HepG2 (cell line): ENCODE data around the gene PCGF2. TPM values are rescaled to one million over a fixed set of nuclear protein-coding genes. Genes with fewer than 3 reads are reported as not detected.

Source experiments
- DR1 ChIP-seq: sonication (generic); formaldehyde crosslinking; IDR thresholded peaks from 2 replicates; pipeline ENCODE4 v1.8.0; 2021; ENCODE audit warnings: mild to moderate bottlenecking, missing genetic modification reagents, inconsistent platforms
- ERF ChIP-seq: IDR thresholded peaks from 2 replicates; pipeline ENCODE4 v1.6.1; 2018; ENCODE audit warnings: missing biosample characterization, missing genetic modification reagents
- KDM2A ChIP-seq: sonication (generic); formaldehyde crosslinking; IDR thresholded peaks from 2 replicates; pipeline ENCODE4 v1.4.0; 2020; ENCODE audit warnings: low read depth, missing genetic modification reagents, borderline replicate concordance
- MAFF ChIP-seq: IDR thresholded peaks from 2 replicates; pipeline ENCODE4 v1.6.1; 2011; ENCODE audit warnings: low read depth, low read length, improper control_type of control experiment
- RFX3 ChIP-seq: IDR thresholded peaks from 2 replicates; pipeline ENCODE4 v1.6.1; 2016; ENCODE audit warnings: missing biosample characterization, missing genetic modification reagents
- SIX4 ChIP-seq: sonication (generic); formaldehyde crosslinking; IDR thresholded peaks from 2 replicates; pipeline ENCODE4 v1.4.0; 2020; ENCODE audit warnings: missing genetic modification reagents
- YEATS4 ChIP-seq: sonication (generic); formaldehyde crosslinking; IDR thresholded peaks from 2 replicates; pipeline ENCODE4 v1.4.0; 2020; ENCODE audit warnings: missing genetic modification reagents, borderline replicate concordance
- ZNF260 ChIP-seq: sonication (generic); formaldehyde crosslinking; IDR thresholded peaks from 2 replicates; pipeline ENCODE4 v1.4.0; 2020; ENCODE audit warnings: missing genetic modification reagents, low read depth, mild to moderate bottlenecking, borderline replicate concordance
- ZNF337 ChIP-seq: sonication (generic); formaldehyde crosslinking; IDR thresholded peaks from 2 replicates; pipeline ENCODE4 v1.5.1; 2020; ENCODE audit warnings: missing genetic modification reagents, low read depth, mild to moderate bottlenecking, borderline replicate concordance
- ZNF556 ChIP-seq: sonication (generic); formaldehyde crosslinking; IDR thresholded peaks from 2 replicates; pipeline ENCODE4 v1.4.0; 2020; ENCODE audit warnings: mild to moderate bottlenecking, missing genetic modification reagents, borderline replicate concordance
- ZNF607 ChIP-seq: sonication (generic); formaldehyde crosslinking; IDR thresholded peaks from 2 replicates; pipeline ENCODE4 v1.5.1; 2020; ENCODE audit warnings: missing genetic modification reagents, mild to moderate bottlenecking, borderline replicate concordance
- ZNF629 ChIP-seq: sonication (generic); formaldehyde crosslinking; conservative IDR thresholded peaks from 2 replicates; pipeline ENCODE4 v1.5.0; 2020; ENCODE audit warnings: missing genetic modification reagents
- ZNF670 ChIP-seq: sonication (generic); formaldehyde crosslinking; IDR thresholded peaks from 2 replicates; pipeline ENCODE4 v1.8.0; 2022; ENCODE audit warnings: mild to moderate bottlenecking, missing genetic modification reagents, borderline replicate concordance
- ZNF674 ChIP-seq: sonication (generic); formaldehyde crosslinking; IDR thresholded peaks from 2 replicates; pipeline ENCODE4 v1.5.0; 2020; ENCODE audit warnings: low read depth, mild to moderate bottlenecking, missing genetic modification reagents
- ZNF788 ChIP-seq: sonication (generic); formaldehyde crosslinking; IDR thresholded peaks from 2 replicates; pipeline ENCODE4 v1.5.0; 2020; ENCODE audit warnings: mild to moderate bottlenecking, missing genetic modification reagents, borderline replicate concordance
- ZSCAN25 ChIP-seq: sonication (generic); formaldehyde crosslinking; IDR thresholded peaks from 2 replicates; pipeline ENCODE4 v1.8.0; 2022; ENCODE audit warnings: mild to moderate bottlenecking, missing genetic modification reagents
- ZSCAN31 ChIP-seq: sonication (generic); formaldehyde crosslinking; IDR thresholded peaks from 2 replicates; pipeline ENCODE4 v1.5.0; 2020; ENCODE audit warnings: low read depth, mild to moderate bottlenecking, missing genetic modification reagents
- polyA plus RNA-seq, 8 experiments: library from polyadenylated mRNA; depleted of rRNA in 3 of 8; stranded (reverse) in 7 of 8; unstranded in 1 of 8; fragments of >200 nt; fragmentation: Illumina TruSeq in 4 of 8; extraction: Trizol in 4 of 8; gene quantifications; 2 replicates each; pipeline versions ENCODE4 v1.2.1 to v1.2.3, GENCODE V29; 2011 to 2016; ENCODE audit warnings: low read depth in 4 of 8, missing spikeins in 1 of 8, mixed read lengths in 1 of 8; ENCODE audit not compliant: insufficient read depth in 1 of 8
- total RNA-seq, 5 experiments: library from RNA; depleted of rRNA; stranded (reverse); fragments of >200 nt; fragmentation: Illumina TruSeq; extraction: Trizol; gene quantifications; 2 replicates each; pipeline ENCODE4 v1.2.3, GENCODE V29; 2016; ENCODE audit warnings: low read depth in 1 of 5
- TF ChIP-seq, protein P1 (sequence below): sonication (generic); formaldehyde crosslinking; IDR thresholded peaks from 2 replicates; pipeline ENCODE4 v1.4.0; 2020; ENCODE audit warnings: missing genetic modification reagents
- TF ChIP-seq, protein P2 (sequence below): IDR thresholded peaks from 2 replicates; pipeline ENCODE4 v1.6.1; 2016; ENCODE audit warnings: low read depth, control low read depth
- TF ChIP-seq, protein P3 (sequence below): sonication (generic); formaldehyde crosslinking; IDR thresholded peaks from 2 replicates; pipeline ENCODE4 v1.8.1; 2023; ENCODE audit warnings: mild to moderate bottlenecking, missing genetic modification reagents
- TF ChIP-seq, protein P4 (sequence below): sonication (generic); formaldehyde crosslinking; IDR thresholded peaks from 2 replicates; pipeline ENCODE4 v1.4.0; 2020; ENCODE audit warnings: missing genetic modification reagents

The PCGF2 gene
- total and polyA plus RNA-seq, 2 of the 13 experiments (the other 11 are each of a cell fraction or from before 2014, with no cell fraction given), result 11.6 to 29.4 TPM

DNA sequence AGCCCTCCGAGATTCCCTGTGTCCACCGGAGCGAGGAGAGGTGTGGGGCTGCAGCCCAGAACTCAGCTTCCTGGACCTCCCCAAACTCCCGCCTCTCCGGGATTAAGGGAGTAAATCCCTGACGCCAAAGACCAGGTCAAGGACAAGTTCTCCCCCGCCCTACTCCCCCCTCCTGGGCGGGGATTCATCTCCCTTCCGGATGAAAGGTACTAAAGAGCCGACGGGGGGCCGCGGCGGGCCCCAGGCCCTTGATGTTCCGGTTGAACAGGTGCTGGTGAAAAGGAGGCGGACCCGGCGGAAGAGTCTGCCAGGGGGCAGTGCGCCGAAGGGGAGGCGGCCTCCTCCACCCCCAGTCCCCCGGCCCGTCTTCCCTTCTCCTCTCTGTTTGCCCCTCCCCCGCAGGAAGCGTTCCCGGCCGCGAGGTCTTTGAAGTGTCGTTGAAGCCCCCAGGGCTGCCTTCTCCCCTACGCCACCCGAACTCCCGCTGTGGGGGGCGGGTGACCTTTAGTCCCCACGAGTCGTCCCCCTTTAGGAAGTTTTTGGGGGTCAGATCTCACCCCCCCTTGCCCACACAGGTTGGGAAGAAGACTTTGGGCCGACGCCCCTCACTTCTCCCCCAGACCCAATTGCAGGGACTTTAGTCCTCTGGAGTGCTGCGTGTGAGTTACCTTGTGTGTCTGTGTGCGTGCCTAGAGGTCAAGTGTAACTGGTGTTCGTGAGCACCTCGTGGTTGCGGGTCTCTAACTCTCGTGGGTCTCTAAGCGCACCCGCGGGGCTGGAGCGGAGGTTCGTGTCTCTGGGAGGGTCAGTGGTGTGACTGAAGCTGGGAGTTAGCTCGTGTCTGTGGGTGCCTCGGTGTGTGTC lies 44.2 kb downstream of the PCGF2 start (continued):
- TF ChIP-seq, protein P1, sequence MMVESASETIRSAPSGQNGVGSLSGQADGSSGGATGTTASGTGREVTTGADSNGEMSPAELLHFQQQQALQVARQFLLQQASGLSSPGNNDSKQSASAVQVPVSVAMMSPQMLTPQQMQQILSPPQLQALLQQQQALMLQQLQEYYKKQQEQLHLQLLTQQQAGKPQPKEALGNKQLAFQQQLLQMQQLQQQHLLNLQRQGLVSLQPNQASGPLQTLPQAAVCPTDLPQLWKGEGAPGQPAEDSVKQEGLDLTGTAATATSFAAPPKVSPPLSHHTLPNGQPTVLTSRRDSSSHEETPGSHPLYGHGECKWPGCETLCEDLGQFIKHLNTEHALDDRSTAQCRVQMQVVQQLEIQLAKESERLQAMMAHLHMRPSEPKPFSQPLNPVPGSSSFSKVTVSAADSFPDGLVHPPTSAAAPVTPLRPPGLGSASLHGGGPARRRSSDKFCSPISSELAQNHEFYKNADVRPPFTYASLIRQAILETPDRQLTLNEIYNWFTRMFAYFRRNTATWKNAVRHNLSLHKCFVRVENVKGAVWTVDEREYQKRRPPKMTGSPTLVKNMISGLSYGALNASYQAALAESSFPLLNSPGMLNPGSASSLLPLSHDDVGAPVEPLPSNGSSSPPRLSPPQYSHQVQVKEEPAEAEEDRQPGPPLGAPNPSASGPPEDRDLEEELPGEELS (CRISPR knock-in tag), result peak; percentile 96
- TF ChIP-seq SIX4 (CRISPR knock-in tag), result peak; percentile 88
- TF ChIP-seq KDM2A (CRISPR knock-in tag), result peak; percentile 97
- TF ChIP-seq ZNF670, result peak; percentile 97
- TF ChIP-seq, protein P2, sequence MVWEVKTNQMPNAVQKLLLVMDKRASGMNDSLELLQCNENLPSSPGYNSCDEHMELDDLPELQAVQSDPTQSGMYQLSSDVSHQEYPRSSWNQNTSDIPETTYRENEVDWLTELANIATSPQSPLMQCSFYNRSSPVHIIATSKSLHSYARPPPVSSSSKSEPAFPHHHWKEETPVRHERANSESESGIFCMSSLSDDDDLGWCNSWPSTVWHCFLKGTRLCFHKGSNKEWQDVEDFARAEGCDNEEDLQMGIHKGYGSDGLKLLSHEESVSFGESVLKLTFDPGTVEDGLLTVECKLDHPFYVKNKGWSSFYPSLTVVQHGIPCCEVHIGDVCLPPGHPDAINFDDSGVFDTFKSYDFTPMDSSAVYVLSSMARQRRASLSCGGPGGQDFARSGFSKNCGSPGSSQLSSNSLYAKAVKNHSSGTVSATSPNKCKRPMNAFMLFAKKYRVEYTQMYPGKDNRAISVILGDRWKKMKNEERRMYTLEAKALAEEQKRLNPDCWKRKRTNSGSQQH, result peak; percentile 28
- TF ChIP-seq ZSCAN31 (CRISPR knock-in tag), result peak; percentile 92
- TF ChIP-seq RFX3 (CRISPR knock-in tag), result 0 out of 2 replicates have a peak, but pooled peaks have one; percentile 1
- peak; percentile 95 for TF ChIP-seq ZSCAN25 (CRISPR knock-in tag)
- TF ChIP-seq ZNF674 (CRISPR knock-in tag), result no peak
- TF ChIP-seq MAFF, result no peak
- TF ChIP-seq DR1 (CRISPR knock-in tag), result peak; percentile 81
- TF ChIP-seq, protein P3, sequence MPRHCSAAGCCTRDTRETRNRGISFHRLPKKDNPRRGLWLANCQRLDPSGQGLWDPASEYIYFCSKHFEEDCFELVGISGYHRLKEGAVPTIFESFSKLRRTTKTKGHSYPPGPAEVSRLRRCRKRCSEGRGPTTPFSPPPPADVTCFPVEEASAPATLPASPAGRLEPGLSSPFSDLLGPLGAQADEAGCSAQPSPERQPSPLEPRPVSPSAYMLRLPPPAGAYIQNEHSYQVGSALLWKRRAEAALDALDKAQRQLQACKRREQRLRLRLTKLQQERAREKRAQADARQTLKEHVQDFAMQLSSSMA, result peak; percentile 95
- no peak for TF ChIP-seq ZNF260 (CRISPR knock-in tag)
- TF ChIP-seq ZNF337, result peak; percentile 18; the same call in 1 of the 2 replicates
- peak; percentile 77 for TF ChIP-seq YEATS4
- peak; percentile 99 for TF ChIP-seq ERF (CRISPR knock-in tag)
- TF ChIP-seq, protein P4, sequence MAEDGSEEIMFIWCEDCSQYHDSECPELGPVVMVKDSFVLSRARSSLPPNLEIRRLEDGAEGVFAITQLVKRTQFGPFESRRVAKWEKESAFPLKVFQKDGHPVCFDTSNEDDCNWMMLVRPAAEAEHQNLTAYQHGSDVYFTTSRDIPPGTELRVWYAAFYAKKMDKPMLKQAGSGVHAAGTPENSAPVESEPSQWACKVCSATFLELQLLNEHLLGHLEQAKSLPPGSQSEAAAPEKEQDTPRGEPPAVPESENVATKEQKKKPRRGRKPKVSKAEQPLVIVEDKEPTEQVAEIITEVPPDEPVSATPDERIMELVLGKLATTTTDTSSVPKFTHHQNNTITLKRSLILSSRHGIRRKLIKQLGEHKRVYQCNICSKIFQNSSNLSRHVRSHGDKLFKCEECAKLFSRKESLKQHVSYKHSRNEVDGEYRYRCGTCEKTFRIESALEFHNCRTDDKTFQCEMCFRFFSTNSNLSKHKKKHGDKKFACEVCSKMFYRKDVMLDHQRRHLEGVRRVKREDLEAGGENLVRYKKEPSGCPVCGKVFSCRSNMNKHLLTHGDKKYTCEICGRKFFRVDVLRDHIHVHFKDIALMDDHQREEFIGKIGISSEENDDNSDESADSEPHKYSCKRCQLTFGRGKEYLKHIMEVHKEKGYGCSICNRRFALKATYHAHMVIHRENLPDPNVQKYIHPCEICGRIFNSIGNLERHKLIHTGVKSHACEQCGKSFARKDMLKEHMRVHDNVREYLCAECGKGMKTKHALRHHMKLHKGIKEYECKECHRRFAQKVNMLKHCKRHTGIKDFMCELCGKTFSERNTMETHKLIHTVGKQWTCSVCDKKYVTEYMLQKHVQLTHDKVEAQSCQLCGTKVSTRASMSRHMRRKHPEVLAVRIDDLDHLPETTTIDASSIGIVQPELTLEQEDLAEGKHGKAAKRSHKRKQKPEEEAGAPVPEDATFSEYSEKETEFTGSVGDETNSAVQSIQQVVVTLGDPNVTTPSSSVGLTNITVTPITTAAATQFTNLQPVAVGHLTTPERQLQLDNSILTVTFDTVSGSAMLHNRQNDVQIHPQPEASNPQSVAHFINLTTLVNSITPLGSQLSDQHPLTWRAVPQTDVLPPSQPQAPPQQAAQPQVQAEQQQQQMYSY, result no peak; the same call in 1 of the 2 replicates
- peak; percentile 86; the same call in 1 of the 2 replicates for TF ChIP-seq ZNF607 (CRISPR knock-in tag)
- no peak for TF ChIP-seq ZNF629 (CRISPR knock-in tag)
- TF ChIP-seq ZNF788 (CRISPR knock-in tag), result peak; percentile 96; the same call in 1 of the 2 replicates
- TF ChIP-seq ZNF556 (CRISPR knock-in tag), result peak; percentile 96; the same call in 1 of the 2 replicates
